HG02970 (cell line): ENCODE results near the gene NOL9.

Experiments used
- ATAC-seq: cut with Tn5 transposase; IDR thresholded peaks from one replicate; pipeline ENCODE4 v1.9.1; 2021; ENCODE audit warnings: mild to moderate bottlenecking, moderate library complexity, moderate number of reproducible peaks; ENCODE audit not compliant: unreplicated experiment, low FRiP score

NOL9 gene

DNA sequence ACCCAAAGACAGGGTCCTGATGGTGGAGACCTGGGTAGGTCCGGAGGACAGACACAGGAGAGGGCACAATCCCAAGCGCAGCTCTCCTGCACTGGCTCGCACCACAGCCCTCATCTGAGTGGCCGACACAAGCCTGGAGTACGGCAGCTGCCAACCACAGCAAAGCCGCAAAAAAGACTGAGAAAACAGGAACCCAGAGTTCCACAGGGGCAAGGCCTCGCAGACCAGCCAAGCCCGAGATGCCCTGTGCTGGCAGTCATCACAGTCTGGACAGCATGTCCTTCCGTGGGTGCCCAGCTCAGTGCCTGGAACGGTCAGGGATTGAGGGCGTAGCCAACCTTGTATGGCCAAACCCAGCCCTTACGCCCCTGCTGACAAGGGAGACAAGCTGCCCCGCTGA is 36.9 kb upstream of the NOL9 start:
- ATAC-seq = no peak

GRCh38 chr1:6590046-6590445 is 35.7 kb upstream of the NOL9 start:
- no peak for ATAC-seq

DNA sequence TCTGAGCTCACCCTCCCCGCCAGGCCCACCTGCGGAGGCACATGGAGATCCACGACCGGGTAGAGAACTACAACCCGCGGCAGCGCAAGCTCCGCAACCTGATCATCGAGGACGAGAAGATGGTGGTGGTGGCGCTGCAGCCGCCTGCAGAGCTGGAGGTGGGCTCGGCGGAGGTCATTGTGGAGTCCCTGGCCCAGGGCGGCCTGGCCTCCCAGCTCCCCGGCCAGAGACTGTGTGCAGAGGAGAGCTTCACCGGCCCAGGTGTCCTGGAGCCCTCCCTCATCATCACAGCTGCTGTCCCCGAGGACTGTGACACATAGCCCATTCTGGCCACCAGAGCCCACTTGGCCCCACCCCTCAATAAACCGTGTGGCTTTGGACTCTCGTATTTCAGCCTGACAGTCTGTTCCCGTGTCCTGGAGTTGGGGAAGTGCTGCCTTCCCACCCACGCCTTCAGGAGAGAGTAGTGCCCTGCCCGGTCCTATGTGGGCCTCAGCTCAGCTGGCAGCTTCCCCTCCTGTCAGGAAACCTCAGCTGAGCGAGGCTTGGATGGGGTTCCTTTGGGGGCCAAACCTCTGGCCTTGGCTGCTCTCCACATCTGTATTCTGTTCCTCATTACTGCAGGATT is 34.7 kb upstream of the NOL9 start:
- ATAC-seq = no peak

GRCh38 chr1:6588128-6588892 is 34.0 kb upstream of the NOL9 start:
- no peak for ATAC-seq

GRCh38 chr1:6587261-6588005 is 33.1 kb upstream of the NOL9 start:
- no peak for ATAC-seq

- ATAC-seq = no peak
Observed at GRCh38 chr1:6586404-6586816, 32.1 kb upstream of the NOL9 start.

GRCh38 chr1:6585841-6586240 is 31.5 kb upstream of the NOL9 start:
- ATAC-seq = no peak

- no peak for ATAC-seq
Observed at GRCh38 chr1:6585081-6585722, 30.9 kb upstream of the NOL9 start.

- no peak for ATAC-seq
Observed at GRCh38 chr1:6584126-6585080, 30.1 kb upstream of the NOL9 start.

DNA sequence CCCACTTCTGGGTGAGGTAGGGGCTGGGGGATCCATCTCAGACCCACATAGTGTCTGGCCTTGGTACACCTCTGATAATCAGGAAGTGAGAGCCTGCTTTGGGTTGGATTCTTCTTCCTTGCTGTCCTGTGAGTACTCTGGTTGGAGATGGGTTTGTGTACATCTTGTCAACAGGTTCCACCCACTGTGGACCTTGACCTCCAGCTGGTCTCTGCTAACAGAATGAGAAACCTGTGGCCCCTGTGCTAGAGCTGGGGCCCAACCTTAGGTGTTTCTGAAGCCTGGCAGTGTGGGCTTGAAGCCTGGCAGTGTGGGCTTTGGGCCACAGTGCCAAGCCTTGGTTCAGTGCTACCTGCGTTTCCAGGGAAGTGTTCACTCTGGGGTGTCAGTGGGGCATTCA is 28.1 kb upstream of the NOL9 start:
- ATAC-seq = no peak

- ATAC-seq = no peak
Observed at GRCh38 chr1:6581561-6582305, 27.4 kb upstream of the NOL9 start.

DNA sequence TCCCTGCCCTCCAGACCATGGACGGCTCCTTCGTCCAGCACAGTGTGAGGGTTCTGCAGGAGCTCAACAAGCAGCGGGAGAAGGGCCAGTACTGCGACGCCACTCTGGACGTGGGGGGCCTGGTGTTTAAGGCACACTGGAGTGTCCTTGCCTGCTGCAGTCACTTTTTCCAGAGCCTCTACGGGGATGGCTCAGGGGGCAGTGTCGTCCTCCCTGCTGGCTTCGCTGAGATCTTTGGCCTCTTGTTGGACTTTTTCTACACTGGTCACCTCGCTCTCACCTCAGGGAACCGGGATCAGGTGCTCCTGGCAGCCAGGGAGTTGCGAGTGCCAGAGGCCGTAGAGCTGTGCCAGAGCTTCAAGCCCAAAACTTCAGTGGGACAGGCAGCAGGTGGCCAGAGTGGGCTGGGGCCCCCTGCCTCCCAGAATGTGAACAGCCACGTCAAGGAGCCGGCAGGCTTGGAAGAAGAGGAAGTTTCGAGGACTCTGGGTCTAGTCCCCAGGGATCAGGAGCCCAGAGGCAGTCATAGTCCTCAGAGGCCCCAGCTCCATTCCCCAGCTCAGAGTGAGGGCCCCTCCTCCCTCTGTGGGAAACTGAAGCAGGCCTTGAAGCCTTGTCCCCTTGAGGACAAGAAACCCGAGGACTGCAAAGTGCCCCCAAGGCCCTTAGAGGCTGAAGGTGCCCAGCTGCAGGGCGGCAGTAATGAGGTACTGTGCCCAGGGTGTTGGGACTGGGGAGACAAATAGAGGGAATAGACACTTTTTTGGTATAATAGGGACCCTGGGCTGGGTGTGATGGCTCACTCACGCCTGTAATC is 26.5 kb upstream of the NOL9 start:
- ATAC-seq = no peak

DNA sequence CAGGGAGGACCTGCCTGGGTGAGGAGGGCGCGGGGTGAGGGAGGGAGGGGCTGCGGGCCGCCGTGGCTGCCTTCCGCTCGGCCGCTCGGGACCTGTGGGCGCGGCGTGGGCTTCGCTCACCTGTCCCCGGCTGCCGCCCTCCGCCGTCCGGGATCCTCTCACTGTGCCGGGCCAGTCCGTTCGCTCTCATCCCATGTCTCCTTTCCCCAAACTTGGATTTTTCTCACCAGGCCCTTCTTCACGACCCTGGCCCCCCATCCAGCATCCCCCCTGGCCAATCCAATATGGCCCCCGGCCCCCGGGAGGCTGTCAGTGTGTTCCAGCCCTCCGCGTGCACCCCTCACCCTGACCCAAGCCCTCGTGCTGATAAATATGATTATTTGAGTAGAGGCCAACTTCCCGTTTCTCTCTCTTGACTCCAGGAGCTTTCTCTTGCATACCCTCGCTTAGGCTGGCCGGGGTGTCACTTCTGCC is 25.8 kb upstream of the NOL9 start:
- no peak for ATAC-seq

DNA sequence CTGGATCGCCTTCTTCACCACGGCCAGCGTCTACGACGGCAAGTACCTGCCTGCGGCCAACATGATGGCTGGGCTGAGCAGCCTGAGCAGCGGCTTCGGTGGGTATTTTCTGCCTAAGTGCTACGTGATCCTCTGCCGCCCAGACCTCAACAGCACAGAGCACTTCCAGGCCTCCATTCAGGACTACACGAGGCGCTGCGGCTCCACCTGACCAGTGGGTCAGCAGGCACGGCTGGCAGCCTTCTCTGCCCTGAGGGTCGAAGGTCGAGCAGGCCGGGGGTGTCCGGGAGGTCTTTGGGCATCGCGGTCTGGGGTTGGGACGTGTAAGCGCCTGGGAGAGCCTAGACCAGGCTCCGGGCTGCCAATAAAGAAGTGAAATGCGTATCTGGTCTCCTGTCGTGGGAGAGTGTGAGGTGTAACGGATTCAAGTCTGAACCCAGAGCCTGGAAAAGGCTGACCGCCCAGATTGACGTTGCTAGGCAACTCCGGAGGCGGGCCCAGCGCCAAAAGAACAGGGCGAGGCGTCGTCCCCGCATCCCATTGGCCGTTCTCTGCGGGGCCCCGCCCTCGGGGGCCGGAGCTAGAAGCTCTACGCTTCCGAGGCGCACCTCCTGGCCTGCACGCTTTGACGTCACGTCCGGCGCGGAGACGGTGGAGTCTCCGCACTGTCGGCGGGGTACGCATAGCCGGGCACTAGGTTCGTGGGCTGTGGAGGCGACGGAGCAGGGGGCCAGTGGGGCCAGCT is 25.2 kb upstream of the NOL9 start, which contains the start of gene ZBTB48:
Gene ZBTB48, plus strand, starts transcription at position 621 of the 745 bp plus-strand sequence. CDS start 616 bp downstream, outside the sequence.
- ATAC-seq = peak; percentile 96

- no peak for ATAC-seq
Observed at GRCh38 chr1:6578624-6579373, 24.5 kb upstream of the NOL9 start.

DNA sequence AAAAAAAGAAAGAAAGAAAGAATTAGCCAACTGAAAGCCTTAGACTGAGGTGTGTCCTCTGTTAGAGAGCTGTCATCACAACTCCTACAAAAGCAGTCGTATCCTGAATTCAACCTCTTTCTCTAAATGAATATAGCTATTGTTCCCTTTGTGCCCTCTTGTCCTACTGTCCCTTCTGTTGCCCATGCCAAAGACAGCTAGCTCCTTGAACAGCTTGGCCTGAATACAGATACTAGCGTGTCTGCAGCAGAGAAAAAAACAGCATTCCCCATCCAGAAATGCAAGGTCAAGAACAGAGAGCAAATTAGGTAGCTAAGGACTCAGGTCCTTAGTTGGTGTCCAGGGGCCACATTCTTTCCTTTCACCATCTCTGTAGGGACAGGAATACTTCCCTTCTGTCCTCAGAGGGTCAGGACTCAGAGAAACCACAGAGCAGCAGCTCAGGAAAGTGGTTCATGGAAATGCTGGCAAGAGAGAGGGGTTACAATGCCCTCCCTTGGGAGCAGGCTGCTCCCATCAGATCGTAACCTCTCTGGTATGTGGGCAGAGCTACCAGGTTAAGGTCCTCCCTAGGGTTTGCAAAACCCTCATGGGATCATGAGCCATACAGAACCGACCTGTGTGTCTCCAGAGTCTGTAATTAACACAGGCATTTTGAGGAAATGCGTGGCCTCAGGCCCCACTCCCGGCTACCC is 23.7 kb upstream of the NOL9 start:
- ATAC-seq = no peak
